ENCODE results near the gene AUTS2.
"Not testable (repeated sequence)": the region's sequence is repeated elsewhere in the genome, so short reads cannot be mapped to it uniquely, and the experiment has no call there.

The AUTS2 gene

GRCh38 chr7:70582927-70583895 is 984.9 kb downstream of the AUTS2 start:
- DNase-seq (ENCODE audit: low spot score) = no peak

- DNase-seq (ENCODE audit: low spot score) = no peak
Observed at GRCh38 chr7:70583965-70584883, 985.9 kb downstream of the AUTS2 start.

- DNase-seq (ENCODE audit: low spot score) = no peak
Observed at GRCh38 chr7:70585071-70585470, 986.8 kb downstream of the AUTS2 start.

GRCh38 chr7:70586822-70587221 is 988.5 kb downstream of the AUTS2 start:
- DNase-seq (ENCODE audit: low spot score) = no peak

GRCh38 chr7:70587739-70588138 is 989.5 kb downstream of the AUTS2 start:
- DNase-seq (ENCODE audit: low spot score) = no peak

GRCh38 chr7:70588191-70588921 is 990.1 kb downstream of the AUTS2 start:
- DNase-seq (ENCODE audit: low spot score) = no peak

GRCh38 chr7:70589010-70589409 is 990.7 kb downstream of the AUTS2 start:
- no peak for DNase-seq (ENCODE audit: low spot score)

GRCh38 chr7:70589590-70589989 is 991.3 kb downstream of the AUTS2 start:
- no peak for DNase-seq (ENCODE audit: low spot score)

- no peak for DNase-seq (ENCODE audit: low spot score)
Observed at GRCh38 chr7:70590126-70590854, 992.0 kb downstream of the AUTS2 start.

- no peak for DNase-seq (ENCODE audit: low spot score)
Observed at GRCh38 chr7:70591643-70592042, 993.4 kb downstream of the AUTS2 start.

- DNase-seq (ENCODE audit: low spot score) = no peak
Observed at GRCh38 chr7:70592171-70592570, 993.9 kb downstream of the AUTS2 start.

GRCh38 chr7:70594170-70594569 is 995.9 kb downstream of the AUTS2 start:
- DNase-seq (ENCODE audit: low spot score) = no peak

GRCh38 chr7:70594885-70595284 is 996.6 kb downstream of the AUTS2 start:
- not testable (repeated sequence) for DNase-seq (ENCODE audit: low spot score)

- no peak for DNase-seq (ENCODE audit: low spot score)
Observed at GRCh38 chr7:70595370-70595754, 997.1 kb downstream of the AUTS2 start.

GRCh38 chr7:70595755-70596597 is 997.7 kb downstream of the AUTS2 start:
- DNase-seq (ENCODE audit: low spot score) = peak; percentile 42

GRCh38 chr7:70596598-70596913 is 998.3 kb downstream of the AUTS2 start:
- DNase-seq (ENCODE audit: low spot score) = no peak

GRCh38 chr7:70597066-70597465 is 998.8 kb downstream of the AUTS2 start:
- no peak for DNase-seq (ENCODE audit: low spot score)

- DNase-seq (ENCODE audit: low spot score) = no peak
Observed at GRCh38 chr7:70598976-70599375, 1000.7 kb downstream of the AUTS2 start.

- no peak for DNase-seq (ENCODE audit: low spot score)
Observed at GRCh38 chr7:70599446-70600190, 1001.3 kb downstream of the AUTS2 start.

GRCh38 chr7:70600993-70601392 is 1002.7 kb downstream of the AUTS2 start:
- no peak for DNase-seq (ENCODE audit: low spot score)

Measured in germinal center (tissue), 1 donor.